GM12892 (cell line): Measurements from ENCODE around the gene ZNF414.

Experiments used
- POLR2A ChIP-seq: IDR thresholded peaks from 2 replicates; pipeline ENCODE4 v1.6.1; 2011; ENCODE audit warnings: low read depth, low read length, control low read depth
- TAF1 ChIP-seq: IDR thresholded peaks from 2 replicates; pipeline ENCODE4 v1.6.1; 2011; ENCODE audit warnings: low read depth, mild to moderate bottlenecking, control low read depth, low read length, borderline replicate concordance

DNA sequence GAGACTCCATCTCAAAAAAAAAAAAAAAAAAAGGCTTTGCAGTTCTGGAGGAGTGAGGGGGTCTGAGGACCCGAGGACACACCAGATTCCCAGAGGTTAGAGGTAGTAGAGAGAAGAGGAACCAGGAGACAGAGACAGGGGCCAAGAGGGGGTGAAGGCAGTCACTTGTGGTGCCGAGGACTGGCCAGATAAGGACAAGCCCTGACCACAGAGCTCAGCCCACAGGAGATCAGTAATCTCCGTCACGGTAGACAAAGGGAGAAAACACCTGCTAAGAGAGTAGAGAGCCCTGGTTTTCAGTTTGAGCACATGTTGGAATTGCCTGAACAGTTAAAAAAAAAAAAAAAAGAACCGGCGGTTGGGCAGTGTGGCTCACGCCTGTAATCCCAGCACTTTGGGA, 9.8 kb downstream of the ZNF414 start:
- TF ChIP-seq POLR2A = no peak
- TF ChIP-seq TAF1 = no peak
